OCI-M1 (cell line): Measurements from ENCODE around the gene TSHZ2.
A peak's percentile ranks its signal among the peaks of the same experiment; 100 is the strongest.

Experiments
- DNase-seq: peaks from one replicate; lab custom pipeline; 2025; lab: John Stamatoyannopoulos, UW

TSHZ2 gene

GRCh38 chr20:53247468-53248103, 275.4 kb downstream of the TSHZ2 start:
- no peak for DNase-seq

GRCh38 chr20:53250456-53250855, 278.3 kb downstream of the TSHZ2 start:
- no peak for DNase-seq

- DNase-seq: no peak
Observed at GRCh38 chr20:53252002-53252401, 279.8 kb downstream of the TSHZ2 start.

- DNase-seq: no peak
Observed at GRCh38 chr20:53253668-53254067, 281.5 kb downstream of the TSHZ2 start.

DNA sequence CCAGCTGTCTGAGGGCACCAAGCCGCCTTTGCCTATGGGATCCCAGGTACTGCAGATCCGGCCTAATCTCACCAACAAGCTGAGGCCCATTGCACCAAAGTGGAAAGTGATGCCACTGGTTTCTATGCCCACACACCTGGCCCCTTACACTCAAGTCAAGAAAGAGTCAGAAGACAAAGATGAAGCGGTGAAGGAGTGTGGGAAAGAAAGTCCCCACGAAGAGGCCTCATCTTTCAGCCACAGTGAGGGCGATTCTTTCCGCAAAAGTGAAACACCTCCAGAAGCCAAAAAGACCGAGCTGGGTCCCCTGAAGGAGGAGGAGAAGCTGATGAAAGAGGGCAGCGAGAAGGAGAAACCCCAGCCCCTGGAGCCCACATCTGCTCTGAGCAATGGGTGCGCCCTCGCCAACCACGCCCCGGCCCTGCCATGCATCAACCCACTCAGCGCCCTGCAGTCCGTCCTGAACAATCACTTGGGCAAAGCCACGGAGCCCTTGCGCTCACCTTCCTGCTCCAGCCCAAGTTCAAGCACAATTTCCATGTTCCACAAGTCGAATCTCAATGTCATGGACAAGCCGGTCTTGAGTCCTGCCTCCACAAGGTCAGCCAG, 283.0 kb downstream of the TSHZ2 start:
- DNase-seq: no peak

- no peak for DNase-seq
Observed at GRCh38 chr20:53258741-53259140, 286.6 kb downstream of the TSHZ2 start.

DNA sequence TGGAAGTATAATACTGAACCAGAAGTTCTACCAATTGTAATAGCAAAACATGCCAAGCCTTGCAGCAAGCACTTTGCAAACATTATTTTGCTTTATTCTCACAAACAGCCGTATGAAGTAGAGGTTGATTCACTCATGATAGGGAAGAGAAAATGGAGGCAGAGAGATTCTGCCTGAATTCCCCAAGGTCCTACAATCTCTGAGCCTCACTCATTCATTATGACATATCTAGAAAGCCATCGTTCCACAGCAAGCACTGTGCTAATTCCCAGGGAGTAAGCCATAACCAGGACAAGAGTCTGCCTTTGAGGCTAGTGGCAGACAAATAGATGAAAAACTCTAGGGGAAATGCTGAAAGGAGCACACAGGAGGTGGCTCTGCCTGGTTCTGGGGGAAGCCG, 288.0 kb downstream of the TSHZ2 start:
- no peak for DNase-seq

DNA sequence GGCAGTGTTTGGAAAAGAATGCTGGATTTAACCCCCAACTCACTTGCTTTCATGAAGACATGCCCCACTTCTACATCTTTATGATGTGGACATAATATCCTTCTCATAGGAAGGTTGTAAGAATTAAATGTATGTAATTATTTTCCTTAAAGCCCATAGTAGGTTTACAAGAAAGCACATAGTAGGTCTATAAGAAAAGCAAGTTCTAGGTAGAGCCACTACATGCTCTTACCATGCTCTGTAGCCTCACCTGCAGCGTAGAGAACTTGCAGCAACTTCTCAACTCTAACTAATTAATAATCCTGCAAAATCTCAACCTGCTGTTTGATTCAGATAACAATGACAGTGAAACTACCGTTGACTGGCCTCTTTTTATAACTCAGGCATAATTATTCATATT, 288.4 kb downstream of the TSHZ2 start:
- no peak for DNase-seq

DNA sequence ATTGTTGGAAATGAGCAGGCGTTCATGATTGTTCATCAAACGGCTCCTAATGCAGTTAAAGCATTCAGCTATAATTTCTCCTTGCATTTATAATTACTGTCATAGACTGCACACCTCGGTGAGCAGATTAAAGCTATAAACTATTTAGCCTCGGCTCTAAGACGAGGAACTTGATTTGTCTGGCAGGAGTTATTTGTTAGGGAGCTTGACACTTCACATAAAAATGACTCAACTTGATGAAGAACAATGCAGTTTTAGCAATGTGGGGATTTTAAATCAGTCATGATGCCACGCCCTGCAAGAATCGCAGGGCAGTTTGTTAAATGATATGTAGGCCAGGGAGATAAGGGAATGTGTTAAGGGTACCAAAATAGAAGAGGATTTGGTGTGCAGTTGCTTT, 290.2 kb downstream of the TSHZ2 start:
- peak; percentile 11 for DNase-seq

DNA sequence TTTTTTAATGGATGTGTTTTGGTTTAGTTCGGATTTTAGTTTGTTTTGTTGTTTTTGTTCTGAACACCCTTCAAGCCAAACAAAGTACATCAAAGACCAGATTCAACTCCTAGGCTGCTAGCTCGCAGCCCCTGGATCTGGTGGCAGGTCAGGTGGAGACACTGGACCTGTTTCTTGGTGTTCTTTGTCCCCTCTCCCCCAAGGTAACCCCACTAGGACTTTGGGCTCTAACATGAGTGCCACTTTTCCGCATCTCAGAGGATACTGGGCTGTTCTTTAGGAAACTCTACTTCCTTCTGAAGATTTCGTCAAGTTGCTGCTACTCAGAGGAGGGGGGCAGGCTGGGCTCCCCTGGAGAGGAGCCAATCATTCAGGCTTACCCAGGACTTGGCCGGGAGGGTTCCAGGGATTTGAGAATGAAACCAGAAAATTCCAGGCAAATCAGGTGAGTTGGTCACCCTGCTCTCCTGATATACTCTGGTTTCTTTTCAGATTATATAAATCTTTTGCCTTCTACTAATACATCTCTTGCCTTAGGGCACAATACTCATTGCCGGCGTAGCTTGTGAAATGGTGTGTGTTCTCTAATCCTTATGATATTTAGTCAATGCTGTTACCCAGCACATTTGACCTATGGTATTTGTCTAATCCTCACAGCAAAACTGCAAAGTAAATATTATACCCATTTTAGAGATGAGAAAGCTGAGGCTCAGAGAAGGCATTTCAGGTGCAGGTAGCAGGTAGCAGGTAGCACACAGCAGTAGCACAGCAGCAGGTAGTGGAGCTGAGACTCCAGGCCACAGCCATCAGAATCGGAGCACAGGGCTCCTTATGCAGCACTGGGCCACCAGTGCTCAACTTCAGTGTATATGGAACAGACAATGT, 291.6 kb downstream of the TSHZ2 start:
- no peak for DNase-seq

GRCh38 chr20:53264604-53265003, 292.4 kb downstream of the TSHZ2 start:
- no peak for DNase-seq

GRCh38 chr20:53265304-53265875, 293.2 kb downstream of the TSHZ2 start:
- DNase-seq: no peak

DNA sequence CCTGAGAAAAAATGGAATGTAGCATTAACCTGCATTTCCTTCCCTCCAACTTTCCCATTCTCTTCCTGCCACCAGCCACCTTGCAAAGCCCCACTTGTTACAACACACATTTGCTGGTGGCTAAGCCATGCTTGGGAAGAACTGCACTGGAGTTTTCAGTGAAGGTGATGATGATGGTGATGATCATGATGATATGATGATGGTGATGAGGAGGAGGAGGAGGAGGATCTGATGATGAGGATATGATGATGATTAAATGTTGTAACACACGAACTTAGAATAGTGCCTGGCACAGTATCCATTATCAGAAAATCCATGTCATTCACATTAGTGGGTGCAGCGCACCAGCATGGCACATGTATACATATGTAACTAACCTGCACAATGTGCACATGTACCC, 297.2 kb downstream of the TSHZ2 start:
- DNase-seq: no peak

DNA sequence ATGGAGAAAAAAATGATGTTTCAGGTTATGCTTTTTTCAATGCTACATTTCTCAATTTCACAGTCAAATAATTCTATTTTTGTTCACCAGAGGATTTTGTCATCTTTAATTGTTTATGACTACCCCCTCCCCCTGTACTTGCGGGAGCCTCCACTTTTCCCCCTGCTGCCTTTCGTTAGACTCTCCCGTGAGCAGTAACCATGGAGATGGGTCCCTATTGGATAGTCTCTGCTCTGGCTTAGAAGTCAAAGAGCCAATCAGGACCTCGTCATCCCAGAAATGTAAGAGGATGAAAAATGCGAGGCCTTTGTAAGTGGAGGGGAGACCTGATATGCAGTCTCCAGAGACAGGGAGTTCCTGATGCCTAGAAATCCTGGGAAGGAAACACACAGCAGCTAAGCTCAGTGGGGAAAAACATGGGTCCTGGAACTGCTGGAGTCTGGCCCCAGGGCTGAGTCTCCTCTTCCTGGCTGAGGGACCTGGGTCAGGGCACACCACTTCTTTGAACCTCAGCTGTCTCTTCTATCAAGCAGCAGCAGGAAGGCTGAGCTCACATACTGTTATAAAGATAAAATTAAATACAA, 298.7 kb downstream of the TSHZ2 start:
- no peak for DNase-seq

- DNase-seq: peak; percentile 2
Observed at GRCh38 chr20:53274365-53274764, 302.2 kb downstream of the TSHZ2 start.

GRCh38 chr20:53274807-53275206, 302.6 kb downstream of the TSHZ2 start:
- DNase-seq: no peak

DNA sequence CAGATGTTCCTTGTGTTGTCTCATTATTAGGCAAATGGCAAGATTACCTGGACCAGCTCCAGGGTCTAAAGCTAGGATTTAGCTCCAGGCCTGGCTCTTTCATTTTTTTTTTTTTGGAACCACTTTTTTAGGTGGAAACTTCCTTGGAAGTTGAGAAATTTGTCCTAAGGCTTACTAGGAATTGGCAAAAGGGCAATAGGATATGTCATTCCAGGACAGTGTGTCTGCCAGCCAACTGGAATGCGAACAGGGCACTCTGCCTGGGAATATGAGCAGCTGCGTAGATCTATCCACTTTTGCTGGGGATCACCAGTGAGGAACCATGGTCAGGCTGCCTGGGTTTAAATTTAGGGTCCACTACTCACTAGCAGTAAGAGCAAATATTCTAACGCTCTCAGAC, 304.0 kb downstream of the TSHZ2 start:
- no peak for DNase-seq

- DNase-seq: no peak
Observed at GRCh38 chr20:53278555-53278954, 306.4 kb downstream of the TSHZ2 start.

DNA sequence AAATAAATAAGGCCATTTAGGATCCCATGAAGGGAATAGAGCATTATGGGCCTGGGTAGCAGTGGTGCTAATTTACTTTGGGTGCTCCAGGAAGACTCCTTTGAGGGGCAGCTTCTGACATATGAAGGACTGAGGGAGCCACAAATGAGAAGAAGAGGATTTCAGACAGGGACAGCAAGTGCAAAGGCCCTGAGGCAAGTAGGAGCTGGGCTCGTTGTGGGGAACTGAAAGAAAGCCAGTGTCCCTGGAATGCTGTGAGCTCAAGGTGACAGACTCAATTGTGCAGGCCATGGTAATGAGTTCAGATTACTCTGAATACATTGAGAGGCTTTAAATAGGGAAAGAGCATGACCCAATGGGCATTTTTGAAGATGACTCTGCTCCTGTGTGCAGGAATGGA, 307.6 kb downstream of the TSHZ2 start:
- DNase-seq: no peak

- DNase-seq: no peak
Observed at GRCh38 chr20:53281557-53282117, 309.5 kb downstream of the TSHZ2 start.

DNA sequence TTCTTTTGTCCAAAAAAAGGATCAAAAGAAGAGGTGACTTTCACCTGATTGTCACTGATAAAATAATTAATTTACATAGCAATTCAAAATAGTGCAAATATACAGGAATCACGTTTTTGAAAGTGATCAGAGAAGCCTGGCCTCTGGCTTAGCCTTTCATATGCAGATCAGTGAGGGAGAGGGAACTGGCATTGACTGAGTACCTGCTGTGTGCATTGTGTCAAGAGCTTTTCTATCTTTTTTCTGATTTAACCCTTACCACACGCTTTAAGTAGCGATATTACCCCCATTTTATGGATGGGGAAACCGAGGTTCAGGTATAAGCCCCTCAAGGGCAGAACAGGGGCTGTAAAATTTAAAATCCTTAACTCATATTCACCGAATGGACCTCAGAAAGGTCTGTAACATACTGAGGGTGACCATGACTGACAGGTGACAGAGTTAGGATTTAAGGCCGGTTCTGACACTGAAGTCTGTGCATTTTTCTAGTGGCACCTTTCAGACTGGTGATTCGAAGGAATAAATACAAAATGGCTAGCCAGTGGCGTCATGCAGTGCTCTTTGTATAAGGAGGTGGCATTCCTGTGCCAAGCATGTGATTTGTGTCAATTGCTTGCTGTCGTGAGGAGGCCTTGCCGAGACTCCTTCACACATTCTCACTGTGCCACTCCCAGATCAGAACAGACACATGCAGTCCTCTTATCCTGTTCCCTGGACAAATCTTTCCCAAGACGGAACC, 310.2 kb downstream of the TSHZ2 start:
- no peak for DNase-seq
